K562 (cell line): ENCODE measurements around the gene ANO7. TPM values are rescaled to one million over a fixed set of nuclear protein-coding genes. Genes with fewer than 3 reads are reported as not detected.

ENCODE experiments used
- ATAC-seq: fragments of 200-7000 bp; cut with Tn5 transposase; 3 replicates; pipeline ENCODE4 v1.9.1; 2020; ENCODE audit warnings: moderate library complexity
- BruUV-seq: library from RNA; stranded (reverse); fragments of 400-500 nt; replicated peaks from 2 replicates; lab custom pipeline; 2021; lab: Mats Ljungman, UMichigan
- CTCF ChIA-PET: fragments of 300-600 bp; formaldehyde crosslinking; extraction: SDS; loops from one replicate; lab custom pipeline; 2021; ENCODE audit warnings: low intra/inter-chr PET ratio; lab: Yijun Ruan, JAX
- POLR2A ChIA-PET: fragments of 300-600, 350-650 bp; sonication (Branson Sonifier 250); formaldehyde crosslinking; extraction: SDS; loops from one replicate; lab custom pipeline; 2021; ENCODE audit warnings: antibody characterized with exemption, inconsistent platforms; lab: Yijun Ruan, JAX
- DNase-seq, 4 experiments: peaks; one replicate each; pipeline versions ENCODE4 v3.0.0 to v3.0.0-alpha.2; 2011 to 2018; ENCODE audit warnings: low spot score in 3 of 4, mixed read lengths in 3 of 4; ENCODE audit errors: extremely low read depth in 1 of 4
- FAIRE-seq: peaks from 2 replicates; lab custom pipeline; 2011; peaks lifted over from hg19 to GRCh38; lab: Jason Lieb, UNC
- H2AFZ ChIP-seq: 2 replicates; pipeline ENCODE4 v1.6.0; 2011; ENCODE audit warnings: low read depth, low read length, control low read depth, inconsistent platforms
- H3K27ac ChIP-seq: fragments of 200-600 bp; 3 replicates; pipeline ENCODE4 v1.8.0; 2011; ENCODE audit warnings: low read depth, mild to moderate bottlenecking, control low read depth, inconsistent platforms, low read length, moderate library complexity, mixed read lengths; ENCODE audit errors: extremely low read depth
- H3K27me3 ChIP-seq, 2 experiments: fragments of 300-600 bp in 1 of 2; 2 replicates in 1 of 2; 3 replicates in 1 of 2; pipeline versions ENCODE4 v1.6.0 to v1.8.0; 2011; ENCODE audit warnings: inconsistent platforms in 2 of 2, low read length in 2 of 2, mild to moderate bottlenecking in 1 of 2, mixed read lengths in 1 of 2, moderate library complexity in 1 of 2; ENCODE audit not compliant: control insufficient read depth in 2 of 2, insufficient read depth in 2 of 2
- H3K36me3 ChIP-seq: fragments of 300-600 bp; 3 replicates; pipeline ENCODE4 v1.8.0; 2011; ENCODE audit warnings: mild to moderate bottlenecking, low read length, inconsistent platforms; ENCODE audit not compliant: control insufficient read depth, insufficient read depth
- H3K4me1 ChIP-seq, 2 experiments: fragments of 200-600 bp in 1 of 2; replicated peaks in 1 of 2; 2 replicates in 1 of 2; 3 replicates in 1 of 2; pipeline versions ENCODE4 v1.5.1 to v1.8.0; 2011; ENCODE audit warnings: inconsistent platforms in 2 of 2, low read length in 2 of 2, mild to moderate bottlenecking in 1 of 2, mixed read lengths in 1 of 2, moderate library complexity in 1 of 2; ENCODE audit not compliant: control insufficient read depth in 2 of 2, insufficient read depth in 2 of 2
- H3K4me2 ChIP-seq: 2 replicates; pipeline ENCODE4 v1.6.1; 2011; ENCODE audit warnings: low read length, control low read depth, inconsistent platforms, mixed read lengths; ENCODE audit not compliant: insufficient read depth
- H3K4me3 ChIP-seq: fragments of 200-600 bp; sonication (generic), shearing (Covaris generic); 2 replicates; pipeline ENCODE4 v1.5.1; 2016; ENCODE audit warnings: control low read depth, inconsistent platforms
- H3K79me2 ChIP-seq: fragments of 200-600 bp; 3 replicates; pipeline ENCODE4 v1.8.0; 2011; ENCODE audit warnings: low read length, inconsistent platforms; ENCODE audit not compliant: control insufficient read depth, insufficient read depth
- H3K9ac ChIP-seq, 2 experiments: 2 replicates each; pipeline versions ENCODE4 v1.6.0 to v1.6.1; 2011; ENCODE audit warnings: low read depth in 2 of 2, low read length in 2 of 2, control low read depth in 1 of 2, inconsistent platforms in 1 of 2, mild to moderate bottlenecking in 1 of 2, mixed read lengths in 1 of 2; ENCODE audit not compliant: insufficient read depth in 1 of 2
- H3K9me1 ChIP-seq: one replicate; pipeline ENCODE4 v1.6.0; 2011; ENCODE audit warnings: inconsistent platforms, mild to moderate bottlenecking, low read length, moderate library complexity; ENCODE audit not compliant: control insufficient read depth, insufficient read depth
- H3K9me3 ChIP-seq: replicated peaks from 2 replicates; pipeline ENCODE4 v1.5.1; 2011; ENCODE audit warnings: low read depth, low read length, inconsistent platforms; ENCODE audit not compliant: control insufficient read depth, insufficient read depth
- H4K20me1 ChIP-seq: replicated peaks from 2 replicates; pipeline ENCODE4 v1.6.1; 2011; ENCODE audit warnings: low read length, inconsistent platforms, mixed read lengths; ENCODE audit not compliant: control insufficient read depth, insufficient read depth
- ARID1B ChIP-seq: fragments of 450-650 bp; IDR thresholded peaks from 2 replicates; pipeline ENCODE4 v1.6.1; 2016; ENCODE audit warnings: antibody characterized with exemption, mild to moderate bottlenecking, inconsistent platforms
- ARID2 ChIP-seq: fragments of 450-650 bp; IDR thresholded peaks from 2 replicates; pipeline ENCODE4 v1.6.1; 2017; ENCODE audit warnings: antibody characterized with exemption, mild to moderate bottlenecking
- FOXP1 ChIP-seq: sonication (generic); formaldehyde crosslinking; IDR thresholded peaks from 2 replicates; pipeline ENCODE4 v1.8.0; 2022; ENCODE audit warnings: mild to moderate bottlenecking, missing genetic modification reagents
- NFRKB ChIP-seq: fragments of 450-650 bp; IDR thresholded peaks from 2 replicates; pipeline ENCODE4 v1.6.1; 2016; ENCODE audit warnings: low read depth
- NKRF ChIP-seq: fragments of 450-650 bp; IDR thresholded peaks from 2 replicates; pipeline ENCODE4 v1.6.1; 2016; ENCODE audit warnings: borderline replicate concordance
- PTTG1 ChIP-seq: fragments of 450-650 bp; IDR thresholded peaks from 2 replicates; pipeline ENCODE4 v1.6.1; 2016; ENCODE audit warnings: low read depth, mild to moderate bottlenecking, missing genetic modification characterization, missing compliant biosample characterization
- RFX1 ChIP-seq: fragments of 450-650 bp; IDR thresholded peaks from 2 replicates; pipeline ENCODE4 v1.6.1; 2016; ENCODE audit warnings: mild to moderate bottlenecking, moderate library complexity
- SIX5 ChIP-seq, 2 experiments: IDR thresholded peaks; 2 replicates each; pipeline ENCODE4 v1.6.1; 2011; ENCODE audit warnings: low read length in 2 of 2, borderline replicate concordance in 1 of 2, low read depth in 1 of 2, mild to moderate bottlenecking in 1 of 2, moderate library complexity in 1 of 2; ENCODE audit not compliant: insufficient read depth in 1 of 2
- SRSF7 ChIP-seq: fragments of 200-400 bp; formaldehyde crosslinking; optimal IDR thresholded peaks from 2 replicates; pipeline ENCODE3; 2017; ENCODE audit warnings: mild to moderate bottlenecking, low read depth, low read length
- TAF9B ChIP-seq: fragments of 450-650 bp; IDR thresholded peaks from 2 replicates; pipeline ENCODE4 v1.6.1; 2018; ENCODE audit warnings: mild to moderate bottlenecking; ENCODE audit not compliant: partially characterized antibody
- TAL1 ChIP-seq: fragments of 450-650 bp; IDR thresholded peaks from 2 replicates; pipeline ENCODE4 v1.6.1; 2016; ENCODE audit warnings: mild to moderate bottlenecking
- ZMIZ1 ChIP-seq, 2 experiments: fragments of 150-350 bp in 1 of 2; IDR thresholded peaks; 2 replicates each; pipeline ENCODE4 v1.6.1; 2012 to 2016; ENCODE audit warnings: low read depth in 2 of 2, low read length in 2 of 2, mild to moderate bottlenecking in 1 of 2, moderate library complexity in 1 of 2
- ZNF239 ChIP-seq: fragments of 250-450 bp; sonication (Bioruptor Pico); IDR thresholded peaks from 2 replicates; pipeline ENCODE4 v1.4.0; 2020; ENCODE audit warnings: mild to moderate bottlenecking
- ZNF282 ChIP-seq: sonication (generic); formaldehyde crosslinking; IDR thresholded peaks from 2 replicates; pipeline ENCODE4 v1.8.1; 2023; ENCODE audit warnings: missing genetic modification reagents
- ZNF561 ChIP-seq: fragments of 450-650 bp; formaldehyde crosslinking; conservative IDR thresholded peaks from 2 replicates; pipeline ENCODE4 v1.4.0; 2020; ENCODE audit warnings: mild to moderate bottlenecking, moderate library complexity
- WGBS: fragments of 100-300 bp; shearing (Covaris generic); methylation state at CpG from one replicate; pipeline ENCODE4 v1.1.6; 2016; ENCODE audit warnings: low coverage, mixed read lengths; ENCODE audit not compliant: insufficient coverage; ENCODE audit errors: missing lambda C conversion rate; 5-methylcytosine and 5-hydroxymethylcytosine counted together
- in situ Hi-C: fragments of 300-500 bp; cut with MboI; formaldehyde crosslinking; loops from 4 replicates; pipeline ENCODE4 v1.15.0; 2018; ENCODE audit warnings: inconsistent platforms, mixed read lengths
- intact Hi-C: fragments of 100-400 bp; cut with micrococcal nuclease; formaldehyde crosslinking; loops from 2 replicates; pipeline ENCODE4 v1.14.2; 2022
- polyA plus RNA-seq, 8 experiments: library from polyadenylated mRNA; depleted of rRNA in 4 of 8; stranded (reverse) in 5 of 8; unstranded in 3 of 8; fragments of >200 nt; fragmentation: Nextera tagmentation in 2 of 8; fragmentation: Illumina TruSeq in 1 of 8; extraction: Ambion mirVana in 2 of 8; extraction: Trizol in 1 of 8; gene quantifications; 2 replicates each; pipeline versions ENCODE4 v1.2.1 to v1.2.3, GENCODE V29; 2011 to 2014; ENCODE audit warnings: inconsistent platforms in 1 of 8, missing spikeins in 1 of 8
- total RNA-seq, 7 experiments: library from RNA; depleted of rRNA in 6 of 7; stranded (reverse); fragments of >200 nt in 6 of 7; fragmentation: Illumina TruSeq in 2 of 7; extraction: Trizol in 2 of 7; gene quantifications; 2 replicates each; pipeline versions ENCODE4 v1.2.1 to v1.2.3, GENCODE V29; 2011 to 2021; ENCODE audit warnings: low replicate concordance in 1 of 7

ANO7 gene
- total and polyA plus RNA-seq, 9 of the 15 experiments (the other 6 are each of a cell fraction or from before 2014, with no cell fraction given), result 0.28 to 5.1 (median 1.1) TPM

GRCh38 chr2:241198381-241199279 is 10.2 kb downstream of the ANO7 start:
- DNase-seq (no peak), FAIRE-seq (no peak), ATAC-seq (no peak)
- Histone ChIP-seq H3K4me2 (no peak overlapping the region), H3K36me3 (no peaks in the 10 kb centered on the region), H3K27me3 (peaks cover 0 to 15% of the 10 kb centered on the region in 2 experiments; a peak in 2 of 5 replicates), H3K4me3 (no peak overlapping the region), H3K79me2 (no peaks in the 10 kb centered on the region), H3K9ac (peak overlapping the region in 1 of 2 experiments; percentile 17; a peak in 1 of 4 replicates), H3K27ac (no peak overlapping the region), H3K9me3 (no peaks in the 10 kb centered on the region), H2AFZ (no peak overlapping the region), H3K9me1 (no peaks in the 10 kb centered on the region), H4K20me1 (no peaks in the 10 kb centered on the region), H3K4me1 (peaks cover 0 to 34% of the 10 kb centered on the region in 2 experiments; a peak in 3 of 5 replicates)
- no TSS peak for BruUV-seq
- in situ Hi-C loops, result no loop called here
- TF ChIP-seq NFRKB, result no peak
- TF ChIP-seq RFX1, result no peak
- TF ChIP-seq ARID1B, result no peak
- no peak for TF ChIP-seq ZNF561
- no peak for TF ChIP-seq ZMIZ1 (IDR thresholded peaks at IDR 0.05; ENCODE audit: low read depth in 2 of 2, low read length in 2 of 2)
- no peak for TF ChIP-seq TAL1
- TF ChIP-seq SIX5 (IDR thresholded peaks at IDR 0.05; ENCODE audit: borderline replicate concordance in 1 of 2, insufficient read depth in 1 of 2, low read depth in 1 of 2, low read length in 2 of 2), result no peak
- no peak for TF ChIP-seq SRSF7
- no peak for TF ChIP-seq ZNF282
- TF ChIP-seq TAF9B, result no peak
- no peak for TF ChIP-seq FOXP1 (CRISPR knock-in tag)
- no peak for TF ChIP-seq ARID2
- TF ChIP-seq ZNF239 (CRISPR knock-in tag), result no peak
- TF ChIP-seq NKRF, result no peak
- no peak for TF ChIP-seq PTTG1 (tag)
- 15% methylated on average over 23 of the region's 27 CpGs for WGBS
- intact Hi-C loops, result no loop called here
- CTCF ChIA-PET, result no interaction called here
- POLR2A ChIA-PET, result no interaction called here
